HG03342 (cell line): Measurements from ENCODE around the gene C4BPB.
A peak's percentile ranks its signal among the peaks of the same experiment; 100 is the strongest.

ENCODE experiments used
- ATAC-seq: cut with Tn5 transposase; IDR thresholded peaks from one replicate; pipeline ENCODE4 v1.9.1; 2021; ENCODE audit warnings: mild to moderate bottlenecking, moderate library complexity; ENCODE audit not compliant: unreplicated experiment

Gene C4BPB

DNA sequence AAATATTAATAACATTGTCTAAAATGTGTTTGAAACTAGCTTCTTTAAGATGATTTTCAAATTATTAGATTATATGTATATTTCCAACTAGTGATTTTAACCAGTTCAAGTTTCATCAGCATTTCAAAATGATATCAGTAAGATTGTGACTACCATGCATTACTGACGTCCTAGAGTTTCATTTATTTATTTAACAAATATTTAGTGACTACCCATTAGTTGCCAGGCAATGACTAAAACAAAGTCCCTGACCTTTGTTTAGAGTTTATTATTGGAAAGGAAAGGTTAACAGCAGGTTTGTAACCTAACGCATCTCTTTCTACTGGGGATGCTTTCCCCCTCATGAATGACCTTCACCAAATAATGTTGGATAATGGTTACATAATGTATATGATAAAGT is 7.6 kb upstream of the C4BPB start:
- no peak for ATAC-seq

- no peak for ATAC-seq
Measured at GRCh38 chr1:207081806-207082205, 6.9 kb upstream of the C4BPB start.

GRCh38 chr1:207084232-207084631 is 4.4 kb upstream of the C4BPB start:
- no peak for ATAC-seq

DNA sequence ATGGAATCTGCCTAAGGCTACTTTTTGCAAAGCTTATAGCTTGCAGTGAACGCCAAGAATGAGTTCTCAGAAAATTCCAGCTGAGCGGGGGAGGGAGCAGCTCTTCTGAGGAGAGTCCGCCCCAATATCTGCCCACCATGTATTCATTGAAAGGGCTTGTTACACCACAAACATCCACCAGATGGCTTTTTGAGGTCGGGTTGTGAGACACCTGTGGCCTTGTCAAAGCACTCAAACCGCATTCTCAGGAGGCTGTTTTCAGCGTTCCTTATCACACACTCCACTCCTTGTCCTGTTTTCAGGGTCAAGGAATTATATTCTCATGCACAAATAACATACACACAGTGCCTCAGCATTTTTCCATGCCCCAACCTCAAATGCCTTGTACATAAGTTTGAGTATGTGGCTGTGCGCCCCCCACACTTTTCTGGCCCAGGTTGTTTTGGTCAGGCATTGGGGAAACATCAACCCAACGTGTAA is 3.9 kb upstream of the C4BPB start:
- peak; percentile 70 for ATAC-seq

- ATAC-seq, result no peak
Measured at GRCh38 chr1:207085887-207086286, 2.8 kb upstream of the C4BPB start.

DNA sequence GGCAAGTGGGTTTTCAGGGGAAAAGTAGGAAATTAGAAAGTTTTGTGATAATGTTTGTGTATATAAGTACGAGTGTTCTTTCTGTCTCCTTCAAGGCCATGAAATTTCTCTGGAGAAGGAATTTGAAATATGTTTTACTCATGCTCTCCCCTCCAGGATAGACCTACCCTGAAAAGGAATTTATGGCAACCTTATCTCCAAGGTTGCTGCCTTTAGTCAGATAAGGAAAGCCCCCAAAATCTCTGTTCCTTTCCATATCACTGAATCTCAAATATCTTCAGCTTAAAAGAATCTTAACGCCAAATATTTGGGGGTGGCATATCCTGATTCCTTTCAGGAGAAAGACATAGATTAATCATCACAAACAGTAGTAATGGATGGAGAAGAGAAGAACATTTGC is 499 bp upstream of the C4BPB start:
- ATAC-seq, result no peak

GRCh38 chr1:207089627-207090355 is 1.1 kb downstream of the C4BPB start:
- no peak for ATAC-seq

GRCh38 chr1:207091200-207091908 is 2.7 kb downstream of the C4BPB start:
- no peak for ATAC-seq

- ATAC-seq, result no peak
Measured at GRCh38 chr1:207093944-207094343, 5.3 kb downstream of the C4BPB start.

DNA sequence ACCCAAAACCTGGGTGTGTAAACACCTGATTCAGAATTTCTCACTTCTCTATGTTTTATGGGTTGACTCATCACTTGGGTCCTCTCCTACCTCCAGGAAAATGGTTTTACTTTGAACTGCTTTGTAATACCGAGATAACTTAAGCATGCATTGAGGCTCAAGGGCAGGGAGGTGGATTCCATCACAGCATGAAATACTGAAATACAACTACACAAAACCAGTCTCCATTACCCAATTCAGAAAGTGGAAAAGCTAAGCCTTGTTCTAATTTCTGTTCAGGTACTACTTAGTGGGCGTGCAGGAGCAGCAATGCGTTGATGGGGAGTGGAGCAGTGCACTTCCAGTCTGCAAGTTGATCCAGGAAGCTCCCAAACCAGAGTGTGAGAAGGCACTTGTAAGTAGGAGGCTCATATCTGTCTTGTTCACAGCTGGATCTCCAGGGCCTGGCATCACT is 9.2 kb downstream of the C4BPB start:
- ATAC-seq, result peak; percentile 74

GRCh38 chr1:207101720-207102119 is 13.1 kb downstream of the C4BPB start:
- ATAC-seq, result no peak

- no peak for ATAC-seq
Measured at GRCh38 chr1:207102146-207102545, 13.5 kb downstream of the C4BPB start.

DNA sequence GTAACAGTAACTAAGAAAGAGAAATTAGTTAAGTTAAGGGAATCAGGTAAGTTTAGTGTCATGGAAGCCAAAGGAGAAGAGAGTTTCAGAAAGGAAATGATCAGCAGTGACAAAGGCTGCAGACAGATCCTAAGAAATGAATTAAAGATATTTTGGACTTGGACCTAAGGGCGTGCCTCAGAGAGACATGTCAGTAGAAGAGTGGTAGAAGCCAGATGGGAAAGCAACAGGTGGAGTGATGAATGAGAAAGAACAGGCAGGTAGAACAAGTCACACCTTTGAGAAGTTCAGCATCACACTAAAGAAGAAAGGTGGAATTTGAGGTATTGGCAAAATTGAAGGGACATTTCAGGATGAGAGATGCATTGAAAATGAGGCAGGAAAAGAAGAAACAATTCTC is 14.0 kb downstream of the C4BPB start:
- no peak for ATAC-seq

GRCh38 chr1:207103892-207104373 is 15.3 kb downstream of the C4BPB start, which contains the start of gene C4BPA:
C4BPA (plus strand) TSS chr1:207104233; CDS start chr1:207113026, 8,793 bp downstream.
- ATAC-seq, result no peak

- no peak for ATAC-seq
Measured at GRCh38 chr1:207109004-207109403, 20.3 kb downstream of the C4BPB start.

DNA sequence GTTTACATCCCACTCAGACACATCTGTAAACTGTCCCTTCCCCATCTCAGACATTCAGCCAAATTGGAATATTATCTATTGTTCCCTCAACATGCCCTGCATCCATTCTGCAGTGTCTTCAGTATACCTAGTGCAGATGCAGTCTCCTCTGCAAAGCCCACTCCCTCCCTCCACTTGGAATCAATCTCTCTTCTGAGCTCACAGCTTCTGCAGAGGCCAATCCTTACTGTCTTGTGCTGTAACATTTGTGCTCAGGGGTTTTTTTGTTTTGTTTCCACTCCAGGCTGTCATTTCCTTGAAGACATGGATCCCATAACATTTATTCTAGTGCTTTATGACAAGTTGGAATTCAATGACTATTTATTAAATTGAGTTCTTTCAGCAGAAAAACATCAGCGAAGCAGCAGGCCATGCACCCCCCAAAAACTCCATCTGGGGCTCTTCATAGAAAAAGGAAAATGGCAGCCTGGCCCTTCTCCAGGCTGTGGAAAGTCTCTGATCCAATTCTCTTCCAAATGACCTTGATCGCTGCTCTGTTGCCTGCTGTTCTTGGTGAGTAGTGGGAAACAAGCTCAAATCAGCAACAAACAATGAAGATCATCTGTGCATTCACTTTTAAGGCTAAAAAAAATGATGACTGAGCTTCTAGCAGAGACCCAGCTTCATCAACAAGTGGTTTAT is 24.1 kb downstream of the C4BPB start:
- no peak for ATAC-seq

GRCh38 chr1:207115269-207115668 is 26.6 kb downstream of the C4BPB start:
- ATAC-seq, result no peak

GRCh38 chr1:207124389-207124788 is 35.7 kb downstream of the C4BPB start:
- no peak for ATAC-seq

DNA sequence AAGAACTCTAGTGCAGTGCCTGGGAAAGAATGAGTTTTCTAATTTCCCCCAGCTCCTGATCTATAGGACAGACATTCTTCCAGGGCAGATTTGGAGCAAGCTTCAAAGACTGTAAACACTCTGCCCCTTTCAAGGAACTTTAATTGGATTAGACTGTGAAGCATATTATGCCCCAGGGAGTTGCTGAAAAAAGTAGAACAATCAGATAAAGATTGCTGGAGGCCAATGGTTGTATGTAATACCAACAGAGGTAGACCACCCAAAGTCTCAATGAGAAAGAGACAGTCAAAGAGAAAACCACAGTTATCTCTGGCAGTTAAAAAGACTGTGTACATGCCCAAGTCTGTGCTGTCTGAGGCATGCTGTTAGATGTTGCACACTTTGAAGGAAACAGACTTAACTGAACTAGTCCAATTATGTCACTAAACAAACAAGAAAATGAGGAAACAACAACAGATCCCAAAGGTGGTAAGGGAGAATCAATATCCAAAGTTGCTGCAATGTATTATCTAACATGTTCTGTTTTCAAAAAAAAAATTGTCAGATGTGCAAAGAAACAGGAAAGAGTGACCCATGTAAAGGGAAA is 39.8 kb downstream of the C4BPB start:
- ATAC-seq, result no peak

- no peak for ATAC-seq
Measured at GRCh38 chr1:207129053-207129452, 40.4 kb downstream of the C4BPB start.
